Fibroblast of mammary gland (primary cell): ENCODE results near the gene UVRAG.
"Not testable (repeated sequence)": the region's sequence is repeated elsewhere in the genome, so short reads cannot be mapped to it uniquely, and the experiment has no call there.

Source experiments
- DNase-seq: peaks from one replicate; pipeline ENCODE4 v3.0.0-alpha.2; 2010; ENCODE audit warnings: low read depth
- H3K4me3 ChIP-seq: 2 replicates; pipeline ENCODE4 v1.5.1; 2011; ENCODE audit warnings: low read depth, mild to moderate bottlenecking, low read length, moderate library complexity; ENCODE audit not compliant: control insufficient read depth
- CTCF ChIP-seq: conservative IDR thresholded peaks from 2 replicates; pipeline ENCODE4 v1.5.1; 2011; ENCODE audit warnings: low read depth, low read length, inconsistent platforms; ENCODE audit not compliant: control insufficient read depth, insufficient read depth

UVRAG gene

GRCh38 chr11:75931124-75931523 lies 116.1 kb downstream of the UVRAG start:
- peak; percentile 50 for DNase-seq
- no peak overlapping the region for H3K4me3 ChIP-seq
- TF ChIP-seq CTCF, result no peak

DNA sequence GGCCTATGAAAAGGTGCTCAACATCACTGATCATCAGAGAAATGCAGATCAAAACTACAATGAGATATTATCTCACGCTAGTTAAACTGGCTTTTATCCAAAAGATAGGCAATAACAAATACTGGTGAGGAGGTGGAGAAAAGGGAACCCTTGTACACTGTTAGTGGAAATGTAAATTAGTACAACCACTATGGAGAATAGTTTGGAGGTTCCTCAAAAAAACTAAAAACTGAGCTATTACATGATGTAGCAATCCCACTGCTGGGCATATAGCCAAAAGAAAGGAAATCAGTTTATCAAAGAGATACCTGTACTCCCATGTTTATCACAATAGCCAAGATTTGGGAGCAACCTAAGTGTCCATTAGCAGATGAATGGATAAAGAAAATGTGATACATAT lies 118.7 kb downstream of the UVRAG start:
- H3K4me3 ChIP-seq, DNase-seq: not testable (repeated sequence)

DNA sequence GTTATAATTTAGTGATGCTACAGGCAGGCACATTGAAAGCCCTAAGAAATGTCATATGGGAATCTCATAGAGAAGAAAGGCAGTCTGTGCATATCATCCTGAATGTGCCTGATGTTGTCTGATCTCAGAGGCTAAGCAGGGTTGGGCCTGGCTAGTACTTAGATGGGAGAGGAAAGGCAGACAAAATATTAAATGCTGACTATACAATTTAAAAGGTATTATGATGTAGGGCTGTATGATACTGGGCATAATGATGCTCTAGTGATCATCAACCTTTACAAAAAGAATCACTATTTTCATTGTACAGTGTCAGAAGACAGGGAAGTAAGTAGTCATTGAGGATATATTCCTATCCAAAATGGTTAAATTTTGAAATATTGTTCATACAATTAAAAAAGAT lies 119.8 kb downstream of the UVRAG start:
- TF ChIP-seq CTCF, result no peak
- no peak for DNase-seq
- no peak overlapping the region for H3K4me3 ChIP-seq

DNA sequence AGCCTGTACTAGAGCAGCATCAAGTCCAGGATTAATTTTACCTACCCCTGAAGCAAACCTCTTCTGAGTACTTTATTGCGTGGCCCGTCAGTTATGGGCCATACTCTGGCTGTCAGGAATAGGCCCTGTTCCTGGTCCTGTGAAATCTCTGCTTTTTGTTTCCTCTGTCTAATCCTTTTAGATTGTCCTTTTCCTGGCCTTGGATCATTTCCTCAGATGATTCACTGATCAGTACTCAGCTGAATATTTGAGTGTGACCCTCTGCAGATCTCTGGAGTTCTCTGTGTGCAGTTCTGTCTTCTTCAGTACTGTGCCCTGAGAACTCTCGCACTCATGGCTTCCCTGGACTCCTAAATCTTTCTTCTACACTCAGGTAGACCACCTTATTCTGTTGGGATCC lies 123.5 kb downstream of the UVRAG start:
- TF ChIP-seq CTCF, result no peak
- no peak overlapping the region for H3K4me3 ChIP-seq
- DNase-seq, result peak; percentile 59

- H3K4me3 ChIP-seq, result no peak overlapping the region
- no peak for DNase-seq
- TF ChIP-seq CTCF, result no peak
Observed at GRCh38 chr11:75939516-75939915, 124.5 kb downstream of the UVRAG start.

- DNase-seq, result no peak
- no peak for TF ChIP-seq CTCF
- no peak overlapping the region for H3K4me3 ChIP-seq
Observed at GRCh38 chr11:75939992-75940391, 125.0 kb downstream of the UVRAG start.

GRCh38 chr11:75940911-75941310 lies 125.9 kb downstream of the UVRAG start:
- DNase-seq, result no peak
- TF ChIP-seq CTCF, result no peak
- no peak overlapping the region for H3K4me3 ChIP-seq
